ENCODE results near the gene SEMA6A. TPM values are rescaled to one million over a fixed set of nuclear protein-coding genes. Genes with fewer than 3 reads are reported as not detected.

Gene SEMA6A
- total RNA-seq, 4 donors from 2014 or later: 2.5 to 6.5 (median 2.7) TPM

DNA sequence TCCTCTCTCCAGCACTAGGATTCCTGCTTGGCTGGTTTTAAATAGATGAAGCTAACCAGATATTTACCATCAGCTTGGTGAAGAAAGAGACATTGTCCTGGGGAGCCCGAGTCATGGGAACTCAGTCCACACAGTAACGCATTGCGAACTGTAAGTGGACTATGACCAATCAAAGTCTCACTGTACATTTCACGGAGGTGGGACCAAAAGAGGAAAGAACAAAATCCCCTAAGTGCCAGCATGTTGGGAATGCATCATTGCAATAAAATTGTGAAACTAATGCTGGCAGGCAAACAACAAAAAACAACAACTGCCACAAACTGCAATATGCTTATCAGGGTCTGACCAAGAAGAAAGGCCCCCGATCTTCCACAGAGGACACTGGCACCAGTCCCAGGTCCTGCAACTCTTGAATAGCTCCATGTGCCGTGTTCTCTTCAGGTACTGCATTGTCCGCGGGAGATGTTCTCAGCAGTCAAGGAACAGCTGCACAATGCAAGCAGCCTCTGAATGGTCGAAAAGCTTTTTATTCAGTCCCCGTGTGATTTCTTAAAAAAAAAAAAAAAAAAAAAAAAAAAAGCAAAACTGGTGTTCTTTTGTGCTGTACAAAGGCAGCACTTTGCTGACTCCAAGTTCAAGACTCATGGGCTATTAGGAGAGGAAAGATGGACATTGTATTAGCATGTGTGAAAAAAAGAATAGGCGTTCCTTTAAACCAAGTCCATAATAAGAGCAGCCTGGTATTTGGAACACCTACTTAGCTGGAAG lies 38.1 kb downstream of the SEMA6A start:
- in situ Hi-C loops (cut with MboI; ENCODE audit: low sequenced_read_pairs in 4 of 4) (no loop called here), intact Hi-C loops (cut with DNase I; ENCODE audit: low total_unique reads) (loop anchor here (10.0 kb wide), 1 partner anchor 162 kb away; no protein-coding TSS in a partner anchor)
- Histone ChIP-seq H3K27ac (no peak overlapping the region), H3K36me3 (no peaks in the 10 kb centered on the region), H3K27me3 (no peaks in the 10 kb centered on the region), H3K4me1 (peaks cover 22 to 23% of the 10 kb centered on the region in 2 donors), H3K4me3 (no peak overlapping the region), H3K9me3 (no peaks in the 10 kb centered on the region)
- DNase-seq (no peak), ATAC-seq (peak in 1 of 2 donors; percentile 15)
- no peak for TF ChIP-seq POLR2A (IDR thresholded peaks at IDR 0.05)
- TF ChIP-seq, protein P1, sequence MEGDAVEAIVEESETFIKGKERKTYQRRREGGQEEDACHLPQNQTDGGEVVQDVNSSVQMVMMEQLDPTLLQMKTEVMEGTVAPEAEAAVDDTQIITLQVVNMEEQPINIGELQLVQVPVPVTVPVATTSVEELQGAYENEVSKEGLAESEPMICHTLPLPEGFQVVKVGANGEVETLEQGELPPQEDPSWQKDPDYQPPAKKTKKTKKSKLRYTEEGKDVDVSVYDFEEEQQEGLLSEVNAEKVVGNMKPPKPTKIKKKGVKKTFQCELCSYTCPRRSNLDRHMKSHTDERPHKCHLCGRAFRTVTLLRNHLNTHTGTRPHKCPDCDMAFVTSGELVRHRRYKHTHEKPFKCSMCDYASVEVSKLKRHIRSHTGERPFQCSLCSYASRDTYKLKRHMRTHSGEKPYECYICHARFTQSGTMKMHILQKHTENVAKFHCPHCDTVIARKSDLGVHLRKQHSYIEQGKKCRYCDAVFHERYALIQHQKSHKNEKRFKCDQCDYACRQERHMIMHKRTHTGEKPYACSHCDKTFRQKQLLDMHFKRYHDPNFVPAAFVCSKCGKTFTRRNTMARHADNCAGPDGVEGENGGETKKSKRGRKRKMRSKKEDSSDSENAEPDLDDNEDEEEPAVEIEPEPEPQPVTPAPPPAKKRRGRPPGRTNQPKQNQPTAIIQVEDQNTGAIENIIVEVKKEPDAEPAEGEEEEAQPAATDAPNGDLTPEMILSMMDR (IDR thresholded peaks at IDR 0.05 in 4 of 5, conservative IDR thresholded peaks at IDR 0.05 in 1 of 5): no peak

DNA sequence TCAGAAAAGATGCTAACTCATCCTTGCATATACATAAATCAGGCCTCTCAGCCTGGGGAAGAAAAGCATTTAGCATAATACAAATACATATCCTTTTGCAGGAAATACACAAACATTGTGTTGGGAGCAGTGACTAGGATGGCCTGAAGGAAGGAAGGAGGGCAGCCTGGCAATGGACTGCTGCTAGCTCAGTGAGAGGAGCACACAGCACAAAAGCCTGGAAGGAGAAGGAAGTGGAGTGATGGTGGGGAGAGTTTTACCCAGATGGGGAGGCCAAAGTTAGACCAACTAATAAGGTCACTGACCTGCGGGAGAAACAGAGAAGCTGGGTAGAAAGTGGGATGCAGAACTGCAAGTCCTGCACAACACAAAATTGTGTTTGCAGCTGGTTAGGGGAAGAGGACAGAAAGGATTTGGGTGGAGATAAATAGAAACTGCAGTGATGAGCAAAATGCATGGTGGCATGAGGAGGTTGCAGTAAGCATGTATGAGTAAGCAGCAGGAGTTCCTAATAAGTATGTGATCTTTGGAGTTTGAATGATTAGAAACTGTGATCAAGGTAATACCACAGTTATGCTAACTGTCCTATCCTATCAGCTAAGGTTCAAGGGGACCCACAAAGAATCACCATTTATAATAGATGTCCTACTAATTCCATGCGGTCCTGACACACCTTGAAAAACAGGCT lies 39.5 kb downstream of the SEMA6A start:
- H3K27ac ChIP-seq: no peak overlapping the region
- H3K4me1 ChIP-seq: peaks cover 22 to 26% of the 10 kb centered on the region in 2 donors
- no peak for DNase-seq
- no peak for ATAC-seq
- TF ChIP-seq POLR2A (IDR thresholded peaks at IDR 0.05): no peak
- TF ChIP-seq, protein P1 (IDR thresholded peaks at IDR 0.05 in 4 of 5, conservative IDR thresholded peaks at IDR 0.05 in 1 of 5): no peak
- in situ Hi-C loops (cut with MboI; ENCODE audit: low sequenced_read_pairs in 4 of 4): no loop called here
- no peak overlapping the region for H3K4me3 ChIP-seq
- intact Hi-C loops (cut with DNase I; ENCODE audit: low total_unique reads): loop anchor here (10.0 kb wide), 1 partner anchor 160 kb away; no protein-coding TSS in a partner anchor
- H3K36me3 ChIP-seq: no peaks in the 10 kb centered on the region
- no peaks in the 10 kb centered on the region for H3K9me3 ChIP-seq
- H3K27me3 ChIP-seq: no peaks in the 10 kb centered on the region

DNA sequence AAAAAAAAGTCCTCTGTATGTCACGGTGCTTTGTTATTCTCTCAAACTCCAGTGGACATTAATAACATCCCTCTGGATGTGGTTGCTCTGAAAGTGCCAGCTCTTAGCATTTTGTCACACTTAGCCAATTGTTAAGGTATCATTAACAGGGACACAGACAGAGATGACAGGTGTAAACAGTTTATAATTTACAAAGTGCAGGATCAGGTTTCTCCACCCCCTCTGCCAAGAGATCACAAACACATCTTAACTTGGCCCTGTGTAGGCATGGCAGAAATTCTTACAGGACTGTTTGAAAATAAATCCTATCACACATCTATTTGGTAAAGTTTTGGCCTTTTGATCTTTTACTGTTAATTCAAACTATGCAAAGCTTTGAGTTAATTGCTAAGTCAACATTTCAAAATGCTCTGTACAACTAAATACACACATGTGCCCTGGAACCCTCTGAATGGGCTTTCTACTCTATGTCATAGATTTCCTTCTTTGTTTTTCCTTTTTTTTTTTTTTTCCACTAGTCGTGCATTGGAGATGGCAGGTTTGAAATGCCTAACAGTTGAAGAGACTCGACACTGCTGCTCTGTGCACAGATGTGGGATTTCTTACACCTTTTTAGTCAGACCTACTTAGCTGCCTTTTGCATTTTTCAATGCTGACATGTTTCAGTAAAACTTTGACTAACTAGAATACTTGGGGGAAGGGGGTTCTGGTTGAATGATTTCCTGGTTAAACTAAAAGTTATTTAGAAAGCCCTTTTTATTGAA lies 41.7 kb downstream of the SEMA6A start:
- in situ Hi-C loops (cut with MboI; ENCODE audit: low sequenced_read_pairs in 4 of 4) (no loop called here), intact Hi-C loops (cut with DNase I; ENCODE audit: low total_unique reads) (loop anchor here (10.0 kb wide), 1 partner anchor 158 kb away; no protein-coding TSS in a partner anchor)
- peaks cover 0 to 5% (median 0%) of the 10 kb centered on the region in 3 donors for H3K27me3 ChIP-seq
- H3K4me3 ChIP-seq: no peak overlapping the region
- H3K36me3 ChIP-seq: no peaks in the 10 kb centered on the region
- H3K9me3 ChIP-seq: no peaks in the 10 kb centered on the region
- DNase-seq: peak; percentile 12 to 13
- peak; percentile 85 to 88 for ATAC-seq
- TF ChIP-seq, protein P1 (IDR thresholded peaks at IDR 0.05 in 4 of 5, conservative IDR thresholded peaks at IDR 0.05 in 1 of 5): no peak
- no peak overlapping the region for H3K27ac ChIP-seq
- peaks cover 31 to 39% of the 10 kb centered on the region in 2 donors for H3K4me1 ChIP-seq

DNA sequence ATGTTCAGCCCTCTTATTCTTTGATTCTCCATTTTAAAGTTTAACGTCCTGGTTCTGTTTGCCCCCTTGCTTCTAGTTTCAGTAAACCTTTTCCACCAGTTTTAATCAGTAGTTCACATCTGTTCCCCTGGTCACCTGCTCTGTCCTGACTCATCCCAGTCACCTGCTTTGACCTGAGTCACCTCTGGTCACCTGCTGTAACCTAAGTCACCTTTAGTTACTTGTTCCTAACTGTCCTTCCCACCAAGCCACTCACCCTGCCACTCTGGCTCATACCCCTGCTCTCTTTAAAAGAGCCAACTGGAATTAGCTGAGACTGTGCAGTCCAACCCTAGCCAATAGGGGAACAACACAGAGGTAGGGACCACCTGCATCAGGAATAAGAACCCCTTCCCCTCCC lies 43.0 kb downstream of the SEMA6A start:
- no peaks in the 10 kb centered on the region for H3K9me3 ChIP-seq
- peaks cover 0 to 5% (median 0%) of the 10 kb centered on the region in 3 donors for H3K27me3 ChIP-seq
- no peak overlapping the region for H3K4me3 ChIP-seq
- ATAC-seq: no peak
- H3K27ac ChIP-seq: no peak overlapping the region
- peaks cover 31 to 39% of the 10 kb centered on the region in 2 donors for H3K4me1 ChIP-seq
- no peaks in the 10 kb centered on the region for H3K36me3 ChIP-seq
- intact Hi-C loops (cut with DNase I; ENCODE audit: low total_unique reads): loop anchor here (10.0 kb wide), 1 partner anchor 157 kb away; no protein-coding TSS in a partner anchor
- TF ChIP-seq, protein P1 (IDR thresholded peaks at IDR 0.05 in 4 of 5, conservative IDR thresholded peaks at IDR 0.05 in 1 of 5): no peak
- no peak for TF ChIP-seq POLR2A (IDR thresholded peaks at IDR 0.05)
- in situ Hi-C loops (cut with MboI; ENCODE audit: low sequenced_read_pairs in 4 of 4): no loop called here
- DNase-seq: no peak

All from gastrocnemius medialis (tissue), 4 donors.